GM19324 (cell line): ENCODE results near the gene GALM.
"Not testable (repeated sequence)": the region's sequence is repeated elsewhere in the genome, so short reads cannot be mapped to it uniquely, and the experiment has no call there.

ENCODE experiments used
- ATAC-seq: cut with Tn5 transposase; IDR thresholded peaks from one replicate; pipeline ENCODE4 v1.9.1; 2021; ENCODE audit warnings: mild to moderate bottlenecking, moderate library complexity; ENCODE audit not compliant: unreplicated experiment, low FRiP score

Gene GALM

DNA sequence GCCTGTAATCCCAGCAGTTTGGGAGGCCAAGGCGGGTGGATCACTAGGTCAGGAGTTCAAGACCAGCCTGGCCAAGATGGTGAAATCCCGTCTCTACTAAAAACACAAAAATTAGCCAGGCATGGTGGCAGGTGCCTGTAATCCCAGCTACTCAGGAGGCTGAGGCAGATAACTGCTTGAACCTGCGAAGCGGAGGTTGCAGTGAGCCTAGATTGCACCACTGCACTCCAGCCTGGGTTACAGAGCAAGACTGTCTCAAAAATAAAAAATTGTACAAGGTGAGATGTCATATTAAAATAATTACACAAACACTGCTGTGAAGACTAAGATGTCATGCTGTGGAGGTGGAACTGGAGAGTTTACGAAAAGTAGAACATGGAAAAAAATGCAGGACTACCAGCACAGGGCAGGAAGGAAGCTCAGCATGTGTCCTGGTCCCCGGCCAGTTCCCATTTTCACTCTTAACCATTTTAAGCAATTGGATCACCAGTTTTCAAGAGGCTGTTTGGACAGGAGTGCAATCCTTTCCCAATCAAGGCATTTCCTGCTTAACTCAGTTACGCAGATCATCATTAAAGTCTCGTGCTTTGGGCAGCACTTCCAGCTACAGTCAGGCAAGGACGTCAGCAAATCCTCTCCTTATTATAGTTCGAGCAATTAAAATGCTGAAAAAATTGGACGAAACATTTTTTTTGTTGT is 71.2 kb downstream of the GALM start:
- ATAC-seq, result not testable (repeated sequence)

DNA sequence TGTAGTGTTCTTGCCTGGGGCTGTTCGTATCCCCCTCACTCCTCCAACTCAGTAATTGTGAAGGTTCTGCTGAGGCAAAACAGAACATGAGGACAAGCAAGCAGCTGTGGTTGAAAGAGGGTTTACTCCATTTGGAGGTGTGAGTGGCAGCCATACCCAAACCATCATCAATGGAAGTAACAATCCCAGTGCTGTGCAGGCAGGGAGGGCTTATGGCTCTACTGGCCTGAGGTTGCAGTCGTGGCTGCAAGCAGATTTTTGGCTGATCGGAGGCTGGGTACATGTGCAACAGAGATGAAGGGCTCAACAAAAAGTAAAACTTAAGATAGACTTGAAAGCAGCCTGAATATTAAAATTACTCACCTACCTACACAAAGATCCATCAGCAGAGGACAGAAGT is 72.0 kb downstream of the GALM start:
- no peak for ATAC-seq

DNA sequence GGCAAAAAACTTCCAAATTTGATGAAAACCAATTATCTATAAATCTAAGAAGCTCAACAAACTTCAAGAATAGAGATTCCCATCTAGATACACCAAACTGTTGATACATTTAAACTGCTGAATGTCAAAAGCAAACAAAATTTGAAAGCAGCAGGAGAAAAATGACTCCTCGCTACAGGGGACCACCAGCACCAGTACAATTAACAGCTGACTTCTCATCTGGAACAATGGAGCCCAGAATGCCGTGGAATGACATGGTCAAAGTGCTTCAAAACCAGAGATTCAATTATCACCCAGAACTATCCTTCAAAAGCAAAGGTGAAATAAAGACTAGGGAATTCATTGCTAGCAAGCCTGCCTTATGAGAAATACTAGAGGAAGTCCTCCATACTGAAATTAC is 73.6 kb downstream of the GALM start:
- no peak for ATAC-seq

DNA sequence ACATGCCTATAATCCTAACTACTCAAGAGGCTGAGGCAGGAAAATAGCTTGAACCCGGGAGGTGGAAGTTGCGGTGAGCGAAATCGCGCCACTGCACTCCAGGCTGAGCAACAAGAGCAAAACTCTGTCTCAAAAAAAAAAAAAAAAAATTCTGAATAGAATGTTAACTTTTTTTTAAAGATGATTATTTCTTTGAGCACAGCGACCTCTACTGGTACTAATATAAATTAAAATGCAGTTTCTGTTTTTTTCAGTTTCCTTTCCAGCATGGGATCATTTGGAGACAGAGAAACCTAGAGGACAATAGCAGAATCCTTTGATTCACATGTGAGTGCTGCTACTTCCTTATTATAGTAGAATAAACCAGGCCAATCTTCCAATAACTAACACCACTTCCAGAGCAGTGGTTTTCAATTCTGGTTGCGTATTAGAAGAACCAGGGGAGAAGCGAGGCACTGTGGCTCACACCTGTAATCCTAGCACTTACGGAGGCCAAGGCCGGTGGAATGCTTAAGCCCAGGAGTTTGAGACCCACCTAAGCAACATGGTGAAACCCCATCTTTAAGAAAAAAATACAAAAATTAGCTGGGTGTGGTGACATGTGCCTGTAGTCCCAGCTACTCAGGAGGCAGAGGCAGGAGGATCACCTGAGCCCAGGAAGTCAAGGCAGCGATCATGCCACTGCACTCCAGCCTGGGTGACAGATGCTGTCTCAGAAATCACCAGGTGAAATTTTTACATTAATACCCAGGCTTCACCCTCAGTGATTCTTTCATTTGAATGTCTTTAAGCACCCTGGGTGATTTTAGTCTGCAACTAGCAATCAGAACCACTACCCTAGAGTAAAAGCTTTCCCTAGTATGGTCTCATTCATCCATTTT is 75.2 kb downstream of the GALM start:
- ATAC-seq, result no peak

DNA sequence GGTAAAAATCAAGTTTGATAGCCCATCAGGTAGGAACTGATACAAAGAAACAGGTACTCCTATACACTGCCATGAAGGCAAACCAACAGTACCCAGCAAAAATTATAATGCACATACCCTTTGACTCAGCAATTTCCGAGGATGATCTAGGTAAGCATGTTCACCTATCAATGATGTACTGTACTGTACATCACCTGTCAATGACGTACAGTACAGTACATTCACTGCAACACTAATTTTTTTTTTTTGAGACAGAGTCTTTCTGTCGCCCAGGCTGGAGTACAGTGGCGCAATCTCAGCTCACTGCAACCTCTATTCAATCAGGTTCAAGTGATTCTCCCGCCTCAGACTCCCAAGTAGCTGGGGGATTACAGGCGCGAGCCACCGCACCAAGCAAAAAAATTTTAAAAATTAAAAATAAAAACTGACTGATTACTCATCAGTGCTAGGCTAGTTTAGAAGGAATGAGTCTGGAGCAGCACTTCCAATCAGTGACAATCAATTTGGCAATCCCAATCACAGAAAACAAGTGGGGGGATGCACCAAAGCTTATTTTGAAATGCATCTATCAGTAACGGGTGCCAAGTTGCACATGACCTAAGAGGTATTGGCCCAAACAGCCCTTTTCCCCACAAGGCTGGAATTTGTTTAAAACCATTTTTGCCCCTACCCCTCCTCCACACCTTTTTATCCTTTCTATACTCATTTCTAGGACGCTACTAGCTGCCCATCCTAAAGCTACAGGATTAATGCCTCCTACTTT is 77.1 kb downstream of the GALM start:
- no peak for ATAC-seq

DNA sequence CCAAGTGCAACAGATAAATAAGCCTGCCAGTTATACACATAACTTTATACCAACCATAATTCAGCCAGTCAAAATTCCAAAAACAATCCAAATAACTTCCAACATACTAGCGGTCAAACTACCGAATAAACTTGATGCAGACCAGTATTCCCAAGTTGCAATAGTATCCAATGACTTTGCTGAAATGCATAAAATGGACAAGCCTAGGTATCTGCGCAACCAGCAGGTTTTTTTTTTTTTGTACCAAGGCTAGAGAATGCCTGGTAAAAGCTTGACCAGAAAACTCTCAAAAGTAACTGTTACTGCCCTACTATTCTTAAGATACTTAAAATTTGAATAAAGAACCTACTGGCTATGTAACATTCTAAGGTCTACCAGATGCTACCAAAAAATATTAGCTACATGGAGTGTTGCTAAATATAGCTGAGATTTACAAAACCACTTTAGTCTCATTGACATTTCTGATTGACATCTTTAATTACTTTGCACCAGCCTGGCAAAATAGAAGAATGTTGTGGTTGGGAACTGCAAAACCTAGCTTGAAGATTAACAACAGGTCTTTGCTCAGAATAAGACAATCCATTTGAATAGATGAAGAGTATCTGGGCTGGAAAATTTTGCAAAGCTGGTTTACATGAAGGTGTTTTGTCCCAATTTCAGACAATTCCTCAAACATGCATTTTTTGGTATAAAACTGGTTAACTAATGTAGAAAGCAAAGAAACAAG is 77.9 kb downstream of the GALM start:
- ATAC-seq, result no peak

DNA sequence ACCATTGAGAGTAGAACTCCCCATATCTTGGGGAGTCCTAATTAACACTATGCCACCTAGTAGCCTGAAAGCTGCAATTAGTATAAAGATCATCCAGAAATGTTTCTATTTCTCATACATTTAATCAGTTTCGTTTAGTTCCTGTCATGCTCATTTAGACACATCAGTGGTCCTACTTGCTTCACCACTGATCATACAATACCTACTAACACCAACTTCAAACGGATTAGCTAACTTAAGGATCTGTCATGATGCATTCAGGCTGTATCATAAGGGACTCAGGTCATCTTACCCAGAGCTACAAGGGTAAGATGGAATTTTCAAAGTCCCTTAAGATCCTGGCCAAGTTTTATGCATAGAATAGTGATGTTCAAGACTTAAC is 78.5 kb downstream of the GALM start:
- no peak for ATAC-seq

DNA sequence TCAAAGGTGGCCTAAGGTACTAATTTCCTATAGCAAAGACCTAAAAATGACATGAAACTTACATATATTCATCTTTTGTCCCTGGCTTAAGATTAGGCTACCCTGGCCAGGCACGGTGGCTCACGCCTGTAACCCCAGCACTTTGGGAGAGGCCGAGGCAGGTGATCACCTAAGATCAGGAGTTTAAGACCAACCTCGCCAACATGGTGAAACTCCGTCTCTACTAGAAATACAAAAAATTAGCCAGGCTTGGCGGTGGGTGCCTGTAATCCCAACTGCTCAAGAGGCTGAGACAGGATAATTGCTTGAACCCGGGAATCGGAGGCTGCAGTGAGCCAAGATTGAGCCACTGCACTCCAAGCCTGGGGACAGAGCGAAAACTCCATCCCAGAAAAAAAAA is 79.4 kb downstream of the GALM start:
- no peak for ATAC-seq

DNA sequence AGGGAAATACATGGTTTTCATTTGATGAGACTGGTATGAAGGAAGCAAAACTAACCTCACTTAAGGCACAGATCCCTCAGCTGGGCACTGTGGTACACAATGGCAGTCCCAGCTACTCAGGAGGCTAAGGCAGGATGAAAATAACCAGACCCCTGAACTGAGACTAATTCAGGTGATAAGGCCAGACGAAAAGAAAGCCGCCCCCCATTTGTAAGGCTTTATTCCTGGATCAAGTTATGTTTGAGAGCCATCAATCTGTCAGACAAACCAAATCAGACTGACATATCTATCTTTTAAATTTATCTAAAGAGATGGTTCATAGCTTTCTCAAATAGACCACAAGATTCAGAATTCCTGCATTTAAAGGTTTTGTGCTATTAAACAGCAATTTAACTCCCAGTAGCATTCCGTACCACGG is 81.1 kb downstream of the GALM start:
- no peak for ATAC-seq

DNA sequence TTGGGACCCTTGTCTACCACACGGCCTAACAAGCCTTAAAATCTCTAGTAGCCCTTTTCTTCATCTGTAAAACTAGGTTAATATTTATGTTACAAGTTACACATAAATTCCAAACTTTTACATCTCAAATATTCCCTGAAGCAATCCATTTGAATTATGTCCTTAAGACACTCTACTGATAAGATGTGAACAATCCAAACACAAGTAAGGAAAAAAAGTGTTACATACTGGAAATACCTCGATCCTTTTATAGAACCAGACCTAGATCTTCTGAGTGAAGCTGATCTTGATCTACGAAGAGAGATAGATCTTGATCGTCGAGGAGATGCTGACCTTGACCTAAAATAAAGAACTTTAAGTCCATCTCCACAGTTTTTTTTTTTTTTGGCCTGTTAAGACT is 81.9 kb downstream of the GALM start:
- no peak for ATAC-seq

DNA sequence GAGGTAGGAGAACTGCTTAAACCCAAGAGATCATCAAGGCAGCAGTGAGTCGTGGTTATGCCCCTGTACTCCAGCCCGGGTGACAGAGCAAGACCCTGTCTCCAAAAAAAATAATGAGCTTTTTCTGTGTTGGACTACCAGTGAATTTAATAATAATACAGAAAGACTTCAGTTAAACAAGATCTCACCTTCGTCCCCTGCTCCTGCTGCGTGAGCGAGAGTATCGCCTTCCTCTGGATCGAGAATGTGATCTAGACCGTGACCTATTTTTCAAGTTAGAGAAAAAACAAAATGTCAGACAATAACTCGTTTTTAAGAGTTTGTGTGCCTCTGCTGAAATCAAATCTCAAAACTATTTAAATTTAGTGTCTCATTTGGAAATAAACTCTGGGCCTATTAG is 82.5 kb downstream of the GALM start:
- ATAC-seq, result no peak

DNA sequence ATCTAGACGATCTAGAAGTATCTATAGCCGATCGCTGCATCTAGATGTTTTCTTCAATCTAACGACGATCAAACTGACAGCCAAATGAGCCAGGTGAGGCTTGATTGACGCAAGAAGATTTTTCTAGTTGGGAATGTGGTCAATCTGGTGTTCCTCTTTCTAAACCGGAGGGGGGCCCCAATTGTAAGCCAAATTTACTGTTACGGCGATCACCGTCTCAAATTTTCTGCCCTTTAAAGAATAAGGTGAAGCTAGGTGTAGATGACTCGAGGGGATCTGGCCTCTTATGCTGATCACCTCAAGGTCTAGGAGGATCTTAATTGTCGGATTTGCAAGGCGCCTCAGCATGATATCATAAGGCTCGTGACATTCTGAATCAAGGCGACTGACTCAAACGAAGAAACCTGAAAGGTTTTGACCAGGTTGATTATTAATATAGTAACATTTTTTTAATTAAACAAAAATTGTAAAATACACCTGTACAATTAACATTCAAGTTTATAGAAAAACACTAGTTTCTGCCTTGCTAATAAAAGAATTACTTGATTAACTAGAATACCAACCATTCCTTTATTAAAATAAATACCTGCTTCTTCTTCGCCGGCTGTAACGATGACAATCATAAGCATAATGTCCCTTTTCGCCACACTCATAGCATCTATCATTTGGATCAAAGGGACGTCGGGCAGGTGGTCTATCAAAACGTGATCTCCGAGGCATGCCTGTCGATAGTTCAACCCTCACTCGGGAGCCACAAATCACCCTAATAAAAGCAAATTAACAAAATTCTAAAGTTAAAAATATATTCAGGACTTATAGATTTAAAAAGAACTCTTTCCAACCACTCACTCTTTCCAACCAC is 83.3 kb downstream of the GALM start:
- no peak for ATAC-seq

DNA sequence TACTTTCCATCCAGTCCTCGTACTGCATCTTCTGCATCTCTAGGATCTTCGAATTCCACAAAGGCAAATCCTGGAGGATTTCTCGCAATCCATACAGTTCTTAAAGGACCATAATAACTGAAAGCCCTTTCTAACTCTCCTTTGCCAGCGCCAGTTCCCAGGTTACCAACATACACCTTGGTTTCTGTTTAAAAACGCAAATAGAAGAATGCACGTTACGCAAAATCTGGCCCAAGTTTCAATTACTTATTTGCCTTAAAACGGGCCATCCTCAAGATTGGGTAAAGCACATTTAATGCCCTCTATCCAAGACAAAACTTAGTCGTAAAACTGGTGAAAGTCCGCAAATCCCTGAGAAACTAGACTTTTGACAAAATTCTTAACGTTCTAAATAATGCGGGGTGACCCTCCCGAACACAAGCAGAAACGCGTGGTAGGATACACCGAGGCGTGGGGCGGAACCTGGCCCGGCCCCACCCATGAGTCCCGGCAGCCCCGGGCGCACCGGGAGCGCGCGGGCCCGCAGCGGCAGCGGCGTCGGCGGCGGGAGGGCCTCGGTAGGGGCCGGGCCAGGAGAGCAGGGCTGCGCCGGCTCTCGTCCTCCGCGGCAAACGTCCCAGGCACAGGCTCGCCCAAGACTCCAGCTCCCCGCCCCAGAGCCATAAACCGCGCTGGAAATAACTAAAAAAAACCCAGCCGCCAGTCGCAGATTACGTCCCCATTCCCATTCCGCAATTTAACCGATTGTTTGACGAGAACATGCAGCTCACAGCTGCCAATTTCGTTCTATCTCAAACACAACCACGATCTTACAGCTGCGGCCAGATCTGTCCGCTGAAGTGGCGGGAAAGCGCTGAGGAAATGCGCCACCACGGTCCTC is 84.3 kb downstream of the GALM start:
- peak; percentile 42 for ATAC-seq

DNA sequence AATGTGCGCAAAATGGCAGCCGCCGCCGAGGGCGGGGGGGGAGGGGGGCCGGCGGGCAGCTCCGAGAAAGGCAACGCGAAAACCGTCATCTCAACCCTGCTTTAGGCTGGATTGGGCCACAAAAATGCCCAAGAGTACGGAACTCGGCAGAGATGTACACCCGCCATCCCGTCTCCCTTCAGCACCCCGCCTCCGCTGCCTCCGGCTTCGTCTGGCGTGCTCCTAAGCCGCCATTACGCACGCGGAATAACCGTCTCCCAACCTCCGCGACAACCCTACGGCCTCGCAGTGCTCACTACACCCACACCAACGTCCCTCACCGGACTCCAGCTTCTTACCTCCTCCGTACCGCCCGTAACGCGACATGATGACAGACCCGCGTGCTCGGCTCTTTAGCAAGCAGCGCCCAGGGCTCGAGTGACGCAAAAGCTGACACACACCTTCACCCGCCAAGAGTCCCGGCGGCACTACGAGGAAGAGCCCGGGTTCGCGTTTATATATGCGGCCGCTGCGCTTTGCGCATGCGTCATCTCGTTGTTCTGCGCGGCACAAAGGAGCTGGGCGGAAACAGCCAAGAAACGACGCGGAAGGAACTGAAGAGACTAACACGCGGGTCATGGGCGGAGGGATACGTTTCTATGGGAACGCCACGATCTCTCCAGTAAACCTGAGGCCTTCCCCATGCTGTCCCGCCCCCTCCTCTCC is 85.1 kb downstream of the GALM start, which contains the start of gene SRSF7:
SRSF7 (minus strand) TSS at position 471 of the 705 bp plus-strand sequence; CDS start at position 366, 105 bp downstream.
- ATAC-seq, result peak; percentile 88

DNA sequence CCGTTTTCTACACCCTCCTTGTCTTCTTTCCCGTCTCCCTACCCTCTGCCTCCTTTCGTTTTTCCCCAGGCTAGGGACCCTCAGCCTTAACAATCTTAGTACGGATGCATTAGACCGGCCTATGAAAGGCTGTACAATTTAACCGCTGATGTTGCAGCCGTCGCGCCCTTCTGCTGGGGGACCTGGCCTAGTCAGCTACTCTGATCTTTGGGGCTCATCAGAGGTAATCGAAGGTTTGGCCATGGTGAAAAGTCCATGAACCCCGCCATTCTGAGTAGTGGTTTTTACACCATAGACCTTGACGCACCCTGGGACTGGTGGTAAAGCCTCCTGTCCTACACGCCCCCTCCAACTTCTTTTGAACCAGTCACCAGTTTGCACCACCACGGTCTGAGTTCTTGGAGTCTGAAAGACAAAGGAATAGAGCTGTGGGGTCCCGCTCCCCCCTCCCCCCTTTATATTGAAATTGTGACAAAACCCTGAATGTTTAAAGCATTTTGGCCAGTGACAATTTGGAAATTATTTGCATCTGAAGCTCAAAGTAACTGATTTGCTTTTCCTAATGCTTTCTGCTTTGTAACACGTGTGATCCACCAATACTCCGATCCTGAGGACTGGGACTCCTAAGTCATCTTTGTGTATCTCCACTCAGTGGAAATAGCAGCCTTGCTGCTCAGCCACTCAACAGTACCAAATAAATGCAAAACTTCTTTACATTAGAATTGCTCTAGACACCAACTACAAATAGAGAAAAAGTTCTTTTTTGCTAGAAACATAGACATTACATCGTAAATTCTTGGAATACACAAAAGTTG is 85.9 kb downstream of the GALM start:
- no peak for ATAC-seq

DNA sequence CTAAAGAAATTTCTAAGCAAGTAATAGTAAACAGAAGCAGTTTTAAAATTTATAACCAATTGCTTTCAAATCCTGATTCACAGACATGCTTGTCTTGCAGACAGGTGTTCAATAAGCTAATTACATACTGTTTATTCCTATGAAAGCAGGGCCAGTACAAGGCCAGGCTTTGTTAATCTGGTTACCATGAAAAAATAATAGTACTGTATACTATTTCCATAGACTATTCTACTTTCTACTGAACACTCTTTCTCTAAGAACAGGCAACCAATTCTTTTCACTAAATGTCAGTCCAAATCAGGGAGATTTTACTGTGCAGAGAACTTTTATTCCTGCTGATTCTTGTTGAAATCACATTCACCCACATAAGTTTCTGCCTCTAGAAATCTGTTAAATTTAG is 88.1 kb downstream of the GALM start:
- ATAC-seq, result no peak

DNA sequence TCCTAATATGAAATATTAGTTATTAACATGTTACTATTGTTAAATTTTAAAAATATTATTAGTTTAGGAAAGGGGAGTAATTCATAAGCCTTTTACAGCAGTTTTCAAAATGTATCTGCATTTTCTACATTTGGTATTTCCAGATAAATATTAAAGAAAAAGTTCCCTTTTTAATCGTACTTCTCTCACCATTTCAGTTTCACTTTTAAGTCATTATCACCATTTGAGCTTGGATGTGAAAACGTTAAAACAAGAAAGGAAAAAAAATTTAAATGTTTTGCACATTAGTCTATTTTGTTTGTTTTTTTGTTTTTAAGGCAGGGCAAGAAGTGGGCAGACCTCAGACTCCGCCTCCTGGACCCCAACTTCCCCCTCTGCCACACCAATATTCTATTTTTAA is 88.6 kb downstream of the GALM start:
- no peak for ATAC-seq
